Keratinocyte (primary cell): ENCODE measurements around the gene CLEC17A. TPM values are rescaled to one million over a fixed set of nuclear protein-coding genes. Genes with fewer than 3 reads are reported as not detected.

Source experiments
- DNase-seq: peaks from one replicate; pipeline ENCODE4 v3.0.0-alpha.2; 2011; ENCODE audit warnings: low read depth, missing footprints, low spot score
- FAIRE-seq: peaks from 2 replicates; lab custom pipeline; 2011; peaks lifted over from hg19 to GRCh38; lab: Jason Lieb, UNC
- H2AFZ ChIP-seq: 2 replicates; pipeline ENCODE4 v1.6.0; 2012; ENCODE audit warnings: low read length, control low read depth, inconsistent platforms; ENCODE audit not compliant: control insufficient read depth
- H3K27ac ChIP-seq: 2 replicates; pipeline ENCODE4 v1.5.1; 2011; ENCODE audit warnings: low read length; ENCODE audit not compliant: control insufficient read depth, insufficient read depth
- H3K27me3 ChIP-seq: 3 replicates; pipeline ENCODE4 v1.6.0; 2011; ENCODE audit warnings: low read length; ENCODE audit not compliant: control insufficient read depth, insufficient read depth; ENCODE audit errors: extremely low read depth
- H3K36me3 ChIP-seq, 2 experiments: 2 replicates in 1 of 2; 3 replicates in 1 of 2; pipeline ENCODE4 v1.5.1; 2011; ENCODE audit warnings: low read length in 2 of 2, mild to moderate bottlenecking in 1 of 2; ENCODE audit not compliant: control insufficient read depth in 2 of 2, insufficient read depth in 2 of 2; ENCODE audit errors: extremely low read depth in 1 of 2
- H3K4me1 ChIP-seq: 3 replicates; pipeline ENCODE4 v1.5.1; 2011; ENCODE audit warnings: low read length; ENCODE audit not compliant: control insufficient read depth, insufficient read depth; ENCODE audit errors: extremely low read depth
- H3K4me2 ChIP-seq: 3 replicates; pipeline ENCODE4 v1.6.0; 2011; ENCODE audit warnings: low read depth, low read length; ENCODE audit not compliant: control insufficient read depth, insufficient read depth; ENCODE audit errors: extremely low read depth
- H3K4me3 ChIP-seq, 3 experiments: fragments of 200-600 bp in 1 of 3; sonication (generic) in 1 of 3; 2 replicates in 2 of 3; 3 replicates in 1 of 3; pipeline ENCODE4 v1.5.1; 2011 to 2016; ENCODE audit warnings: low read length in 3 of 3, mild to moderate bottlenecking in 3 of 3, control low read depth in 2 of 3, inconsistent platforms in 1 of 3, low read depth in 1 of 3, mixed read lengths in 1 of 3, mixed run types in 1 of 3, moderate library complexity in 1 of 3; ENCODE audit not compliant: control insufficient read depth in 2 of 3, insufficient read depth in 2 of 3; ENCODE audit errors: extremely low read depth in 1 of 3
- H3K79me2 ChIP-seq: 2 replicates; pipeline ENCODE4 v1.6.0; 2012; ENCODE audit warnings: low read length; ENCODE audit not compliant: control insufficient read depth, insufficient read depth
- H3K9ac ChIP-seq: 3 replicates; pipeline ENCODE4 v1.6.0; 2011; ENCODE audit warnings: low read length; ENCODE audit not compliant: control insufficient read depth, insufficient read depth; ENCODE audit errors: extremely low read depth
- H3K9me1 ChIP-seq: 3 replicates; pipeline ENCODE4 v1.6.0; 2011; ENCODE audit warnings: low read length; ENCODE audit not compliant: control insufficient read depth, insufficient read depth; ENCODE audit errors: extremely low read depth
- H3K9me3 ChIP-seq: 2 replicates; pipeline ENCODE4 v1.5.1; 2012; ENCODE audit warnings: low read depth, low read length; ENCODE audit not compliant: control insufficient read depth
- H4K20me1 ChIP-seq: 3 replicates; pipeline ENCODE4 v1.6.0; 2011; ENCODE audit warnings: low read length; ENCODE audit not compliant: control insufficient read depth, insufficient read depth; ENCODE audit errors: extremely low read depth
- EZH2 ChIP-seq: IDR thresholded peaks from one replicate; pipeline ENCODE4 v1.6.1; 2012; ENCODE audit warnings: inconsistent platforms, mild to moderate bottlenecking, low read length, moderate library complexity
- dilution Hi-C: fragments of 300-500 bp; cut with MboI; formaldehyde crosslinking; loops from one replicate; pipeline ENCODE4 v1.7.0; 2020; ENCODE audit warnings: low sequenced_read_pairs; ENCODE audit not compliant: extremely low pct_ligation_motif_present
- polyA plus RNA-seq, 5 experiments: library from polyadenylated mRNA; depleted of rRNA in 3 of 5; stranded (reverse) in 3 of 5; stranded (forward) in 1 of 5; unstranded in 1 of 5; fragments of >200 nt; gene quantifications; 1 replicate in 1 of 5; 2 replicates in 3 of 5; 3 replicates in 1 of 5; pipeline versions ENCODE4 v1.2.1 to v1.2.3, GENCODE V29; 2011 to 2012; ENCODE audit warnings: missing spikeins in 2 of 5, low read depth in 1 of 5, low replicate concordance in 1 of 5
- TF ChIP-seq, protein P1 (sequence below), 3 experiments: IDR thresholded peaks in 1 of 3; conservative IDR thresholded peaks in 1 of 3; optimal IDR thresholded peaks in 1 of 3; 2 replicates in 2 of 3; 3 replicates in 1 of 3; pipeline versions ENCODE3 to v1.5.1; 2011; ENCODE audit warnings: low read length in 3 of 3, mild to moderate bottlenecking in 3 of 3, moderate library complexity in 2 of 3, control low read depth in 1 of 3, inconsistent platforms in 1 of 3; ENCODE audit not compliant: insufficient read depth in 2 of 3; ENCODE audit errors: extremely low read depth in 1 of 3

The CLEC17A gene
- polyA plus RNA-seq, 1 donor (not counting 4 experiments of a cell fraction or from before 2014, with no cell fraction given): not detected

GRCh38 chr19:14575428-14575980, 7.4 kb upstream of the CLEC17A start:
- Histone ChIP-seq H3K9ac (no peak overlapping the region), H2AFZ (no peak overlapping the region), H3K9me1 (no peaks in the 10 kb centered on the region), H3K9me3 (no peaks in the 10 kb centered on the region), H3K4me1 (peaks cover 10% of the 10 kb centered on the region), H3K4me2 (no peak overlapping the region), H3K36me3 (no peaks in the 10 kb centered on the region), H4K20me1 (no peaks in the 10 kb centered on the region), H3K27me3 (no peaks in the 10 kb centered on the region), H3K79me2 (peaks cover 14% of the 10 kb centered on the region), H3K27ac (no peak overlapping the region), H3K4me3 (no peak overlapping the region)
- dilution Hi-C loops: no loop called here
- TF ChIP-seq EZH2: no peak
- TF ChIP-seq, protein P1, sequence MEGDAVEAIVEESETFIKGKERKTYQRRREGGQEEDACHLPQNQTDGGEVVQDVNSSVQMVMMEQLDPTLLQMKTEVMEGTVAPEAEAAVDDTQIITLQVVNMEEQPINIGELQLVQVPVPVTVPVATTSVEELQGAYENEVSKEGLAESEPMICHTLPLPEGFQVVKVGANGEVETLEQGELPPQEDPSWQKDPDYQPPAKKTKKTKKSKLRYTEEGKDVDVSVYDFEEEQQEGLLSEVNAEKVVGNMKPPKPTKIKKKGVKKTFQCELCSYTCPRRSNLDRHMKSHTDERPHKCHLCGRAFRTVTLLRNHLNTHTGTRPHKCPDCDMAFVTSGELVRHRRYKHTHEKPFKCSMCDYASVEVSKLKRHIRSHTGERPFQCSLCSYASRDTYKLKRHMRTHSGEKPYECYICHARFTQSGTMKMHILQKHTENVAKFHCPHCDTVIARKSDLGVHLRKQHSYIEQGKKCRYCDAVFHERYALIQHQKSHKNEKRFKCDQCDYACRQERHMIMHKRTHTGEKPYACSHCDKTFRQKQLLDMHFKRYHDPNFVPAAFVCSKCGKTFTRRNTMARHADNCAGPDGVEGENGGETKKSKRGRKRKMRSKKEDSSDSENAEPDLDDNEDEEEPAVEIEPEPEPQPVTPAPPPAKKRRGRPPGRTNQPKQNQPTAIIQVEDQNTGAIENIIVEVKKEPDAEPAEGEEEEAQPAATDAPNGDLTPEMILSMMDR (optimal IDR thresholded peaks at IDR 0.05 in 1 of 3, IDR thresholded peaks at IDR 0.05 in 1 of 3, conservative IDR thresholded peaks at IDR 0.05 in 1 of 3; ENCODE audit: extremely low read depth in 1 of 3, insufficient read depth in 2 of 3, low read length in 3 of 3): no peak
- FAIRE-seq (no peak), DNase-seq (no peak)

GRCh38 chr19:14576363-14576762, 6.5 kb upstream of the CLEC17A start:
- FAIRE-seq: no peak
- Histone ChIP-seq H3K36me3 (no peaks in the 10 kb centered on the region), H3K9me1 (no peaks in the 10 kb centered on the region), H3K4me2 (no peak overlapping the region), H4K20me1 (no peaks in the 10 kb centered on the region), H2AFZ (no peak overlapping the region), H3K9me3 (no peaks in the 10 kb centered on the region), H3K79me2 (peaks cover 5% of the 10 kb centered on the region), H3K9ac (no peak overlapping the region), H3K4me3 (no peak overlapping the region), H3K27ac (no peak overlapping the region), H3K27me3 (no peaks in the 10 kb centered on the region), H3K4me1 (peaks cover 4% of the 10 kb centered on the region)
- DNase-seq: no peak
- dilution Hi-C loops: no loop called here
- no peak for TF ChIP-seq EZH2
- TF ChIP-seq, protein P1 (optimal IDR thresholded peaks at IDR 0.05 in 1 of 3, IDR thresholded peaks at IDR 0.05 in 1 of 3, conservative IDR thresholded peaks at IDR 0.05 in 1 of 3; ENCODE audit: extremely low read depth in 1 of 3, insufficient read depth in 2 of 3, low read length in 3 of 3): no peak
